Measurements from ENCODE around the gene CD68. TPM values are rescaled to one million over a fixed set of nuclear protein-coding genes. Genes with fewer than 3 reads are reported as not detected.
A peak's percentile ranks its signal among the peaks of the same experiment; 100 is the strongest.

Gene CD68, protein sequence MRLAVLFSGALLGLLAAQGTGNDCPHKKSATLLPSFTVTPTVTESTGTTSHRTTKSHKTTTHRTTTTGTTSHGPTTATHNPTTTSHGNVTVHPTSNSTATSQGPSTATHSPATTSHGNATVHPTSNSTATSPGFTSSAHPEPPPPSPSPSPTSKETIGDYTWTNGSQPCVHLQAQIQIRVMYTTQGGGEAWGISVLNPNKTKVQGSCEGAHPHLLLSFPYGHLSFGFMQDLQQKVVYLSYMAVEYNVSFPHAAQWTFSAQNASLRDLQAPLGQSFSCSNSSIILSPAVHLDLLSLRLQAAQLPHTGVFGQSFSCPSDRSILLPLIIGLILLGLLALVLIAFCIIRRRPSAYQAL
- total RNA-seq, result 10 to 100 TPM; 55.5 to 87.3 TPM
- long read RNA-seq, transcript CD68-201 (6 exons, 1,878 nt), result major isoform, 27 of 35 reads
- long read RNA-seq, partial matches to known transcripts, result 7 of 35 reads
- long read RNA-seq, other reads (novel, unspliced or antisense), result 0 of 35 reads

DNA sequence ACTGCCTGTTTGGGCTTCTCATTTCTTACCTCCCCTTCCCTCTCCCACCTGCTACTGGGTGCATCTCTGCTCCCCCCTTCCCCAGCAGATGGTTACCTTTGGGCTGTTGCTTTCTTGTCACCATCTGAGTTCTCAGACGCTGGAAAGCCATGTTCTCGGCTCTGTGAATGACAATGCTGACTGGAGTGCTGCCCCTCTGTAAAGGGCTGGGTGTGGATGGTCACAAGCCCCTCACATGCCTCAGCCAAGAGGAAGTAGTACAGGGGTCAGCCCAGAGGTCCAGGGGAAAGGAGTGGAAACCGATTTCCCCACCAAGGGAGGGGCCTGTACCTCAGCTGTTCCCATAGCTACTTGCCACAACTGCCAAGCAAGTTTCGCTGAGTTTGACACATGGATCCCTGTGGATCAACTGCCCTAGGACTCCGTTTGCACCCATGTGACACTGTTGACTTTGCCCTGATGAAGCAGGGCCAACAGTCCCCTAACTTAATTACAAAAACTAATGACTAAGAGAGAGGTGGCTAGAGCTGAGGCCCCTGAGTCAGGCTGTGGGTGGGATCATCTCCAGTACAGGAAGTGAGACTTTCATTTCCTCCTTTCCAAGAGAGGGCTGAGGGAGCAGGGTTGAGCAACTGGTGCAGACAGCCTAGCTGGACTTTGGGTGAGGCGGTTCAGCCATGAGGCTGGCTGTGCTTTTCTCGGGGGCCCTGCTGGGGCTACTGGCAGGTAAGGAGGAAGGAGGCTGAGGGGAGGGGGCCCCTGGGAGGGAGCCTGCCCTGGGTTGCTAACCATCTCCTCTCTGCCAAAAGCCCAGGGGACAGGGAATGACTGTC, at the start of gene CD68:
Gene CD68, plus strand, starts transcription at position 638 of the 833 bp plus-strand sequence. Its CDS starts 40 bp downstream, at position 678.
- intact Hi-C loops (cut with DNase I), result no loop called here
- peak; percentile 80 for DNase-seq

DNA sequence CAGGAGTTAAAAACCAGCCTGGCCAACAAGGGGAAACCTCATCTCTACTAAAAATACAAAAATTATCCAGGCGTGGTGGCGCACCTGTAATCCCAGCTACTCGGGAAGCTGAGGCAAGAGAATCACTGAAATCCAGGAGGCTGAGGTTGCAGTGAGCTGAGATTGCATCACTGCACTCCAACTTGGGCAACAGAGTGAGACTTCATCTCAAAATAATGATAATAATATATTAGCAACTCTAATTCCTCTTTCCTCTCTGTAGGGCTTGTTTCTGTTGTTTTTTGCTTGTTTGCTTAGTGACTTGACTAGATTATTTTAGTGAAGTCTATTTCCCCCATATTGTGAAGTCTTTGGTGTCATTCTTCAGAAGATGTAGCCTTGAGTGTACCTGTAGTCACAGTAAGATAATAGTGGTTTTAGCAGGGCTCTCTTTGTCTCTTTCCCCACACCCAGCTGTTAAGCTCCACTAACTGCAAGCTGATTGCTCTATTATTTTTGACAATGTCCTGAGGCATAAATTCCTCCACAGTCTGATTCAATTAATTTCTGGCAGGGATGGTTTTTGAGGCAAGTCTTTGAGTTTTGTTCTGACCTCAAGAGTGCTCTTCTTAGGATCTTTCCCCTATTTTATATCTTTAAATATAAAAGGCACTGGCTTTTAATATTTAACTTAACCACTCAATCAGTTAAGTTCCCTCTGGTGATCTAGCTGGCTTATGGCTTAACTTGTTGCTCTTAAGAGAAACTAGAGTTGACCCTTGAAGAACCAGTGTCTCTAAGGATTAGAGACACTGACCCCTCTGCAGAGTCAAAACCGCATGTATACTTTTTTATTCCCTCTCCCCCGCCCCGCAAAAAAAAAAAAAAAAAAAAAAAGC, 49.2 kb upstream of the CD68 start:
- no peak for ATAC-seq
- DNase-seq, result no peak
- intact Hi-C loops (cut with DNase I), result no loop called here

More for the DNA sequence above, at the start of gene CD68:
- ATAC-seq, result peak; percentile 27 to 62

DNA sequence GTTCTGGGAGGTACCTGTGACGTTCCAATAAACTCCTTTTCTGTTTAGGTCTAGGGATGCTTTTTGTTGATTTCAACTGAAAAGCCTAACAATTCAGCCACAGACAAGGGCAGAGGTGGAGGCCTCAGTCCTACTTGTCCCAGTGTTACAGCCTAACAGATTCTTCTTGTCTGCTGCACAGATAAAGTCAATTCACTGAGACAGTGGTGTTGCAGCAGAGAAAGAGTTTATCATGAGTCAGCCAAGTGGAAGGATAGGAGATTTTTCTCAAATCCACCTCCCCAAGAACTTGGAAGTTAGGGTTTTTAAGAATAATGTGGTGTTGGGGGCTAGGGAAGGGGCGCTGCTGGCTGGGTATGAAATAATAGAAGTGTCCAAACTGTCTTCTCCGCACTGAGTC, 41.4 kb upstream of the CD68 start:
- intact Hi-C loops (cut with DNase I), result no loop called here
- no peak for DNase-seq
- ATAC-seq, result no peak

DNA sequence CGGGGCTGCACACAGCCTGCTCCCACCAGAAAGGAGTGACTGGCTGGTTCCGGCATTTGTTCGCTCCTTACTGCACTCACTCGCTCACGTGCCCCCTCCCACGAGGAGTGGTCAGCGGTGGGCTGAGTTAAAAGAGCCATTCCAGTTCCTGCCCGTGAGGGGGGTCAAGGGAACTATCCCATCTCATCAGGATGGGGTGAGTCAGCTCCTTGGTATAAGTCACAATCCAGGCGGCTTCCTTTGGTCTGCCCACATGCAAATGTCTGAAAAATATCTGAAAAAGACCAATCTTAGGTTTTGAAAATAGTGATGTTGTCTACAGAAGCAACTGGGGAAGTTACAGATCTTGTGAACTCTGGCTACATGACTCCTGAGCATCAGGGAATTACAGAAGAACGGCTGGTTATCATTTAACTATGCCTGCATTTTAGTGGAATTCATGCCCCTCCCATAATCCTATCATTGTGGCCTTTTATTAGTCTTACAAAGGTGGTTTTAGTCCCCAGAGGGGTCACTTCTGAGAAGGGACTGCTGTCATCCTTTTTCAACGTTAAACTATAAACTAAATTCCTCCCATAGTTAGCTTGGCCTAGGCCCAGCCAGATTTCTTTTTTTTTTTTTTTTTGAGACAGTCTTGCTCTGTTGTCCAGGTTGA, 40.4 kb upstream of the CD68 start:
- DNase-seq (no peak), ATAC-seq (no peak)
- intact Hi-C loops (cut with DNase I), result no loop called here

DNA sequence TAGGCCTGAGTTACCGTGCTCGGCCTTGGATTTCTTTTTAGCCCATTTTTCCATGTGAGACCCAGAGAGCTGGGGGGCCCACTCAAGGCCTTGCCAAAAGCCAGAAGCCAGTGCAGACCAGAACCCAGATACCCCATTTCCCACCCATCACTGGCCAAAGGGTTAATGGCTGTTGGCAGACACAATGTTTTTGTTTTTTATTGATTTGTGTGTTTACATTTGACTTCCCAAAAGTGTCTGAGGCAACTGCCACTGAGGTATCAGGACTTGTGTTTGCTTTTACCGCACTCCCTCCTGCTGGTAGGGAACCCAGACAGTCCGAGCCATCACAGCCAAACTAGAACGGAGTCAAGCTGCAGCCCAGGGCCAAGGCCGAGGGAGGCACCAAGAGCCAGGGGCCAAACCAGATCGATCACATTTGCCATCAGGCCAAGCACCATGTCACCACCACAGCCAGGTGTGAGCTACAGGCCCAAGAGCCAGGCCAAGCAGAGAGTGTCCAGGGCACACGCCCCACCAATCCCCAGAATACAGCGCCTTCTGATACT, 38.3 kb upstream of the CD68 start:
- no peak for DNase-seq
- intact Hi-C loops (cut with DNase I), result loop anchor here in 1 of 2 donors (10.0 kb wide), 1 partner anchor 46 kb away; no protein-coding TSS in a partner anchor

DNA sequence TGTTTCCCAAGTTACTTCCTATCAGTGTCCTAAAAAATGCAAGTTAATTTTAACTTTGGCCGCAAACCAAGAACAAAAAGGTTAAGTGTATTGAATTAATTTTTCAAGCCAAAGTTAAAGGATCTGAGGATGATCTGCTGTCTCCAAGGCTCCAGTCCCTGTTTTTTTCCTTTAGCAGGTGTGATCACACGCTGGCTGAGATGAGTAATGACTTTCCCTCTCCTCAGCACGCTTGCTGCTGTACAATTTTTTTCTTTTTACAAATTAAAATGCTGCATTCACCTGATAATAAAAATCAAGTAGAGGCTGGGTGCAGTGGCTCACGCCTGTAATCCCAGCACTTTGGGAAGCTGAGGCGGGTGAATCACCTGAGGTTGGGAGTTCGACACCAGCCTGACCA, 34.5 kb upstream of the CD68 start:
- intact Hi-C loops (cut with DNase I), result loop anchor here in 1 of 2 donors (10.0 kb wide), 1 partner anchor 50 kb away; no protein-coding TSS in a partner anchor
- no peak for ATAC-seq
- no peak for DNase-seq

More for the DNA sequence above, 38.3 kb upstream of the CD68 start:
- ATAC-seq, result no peak

DNA sequence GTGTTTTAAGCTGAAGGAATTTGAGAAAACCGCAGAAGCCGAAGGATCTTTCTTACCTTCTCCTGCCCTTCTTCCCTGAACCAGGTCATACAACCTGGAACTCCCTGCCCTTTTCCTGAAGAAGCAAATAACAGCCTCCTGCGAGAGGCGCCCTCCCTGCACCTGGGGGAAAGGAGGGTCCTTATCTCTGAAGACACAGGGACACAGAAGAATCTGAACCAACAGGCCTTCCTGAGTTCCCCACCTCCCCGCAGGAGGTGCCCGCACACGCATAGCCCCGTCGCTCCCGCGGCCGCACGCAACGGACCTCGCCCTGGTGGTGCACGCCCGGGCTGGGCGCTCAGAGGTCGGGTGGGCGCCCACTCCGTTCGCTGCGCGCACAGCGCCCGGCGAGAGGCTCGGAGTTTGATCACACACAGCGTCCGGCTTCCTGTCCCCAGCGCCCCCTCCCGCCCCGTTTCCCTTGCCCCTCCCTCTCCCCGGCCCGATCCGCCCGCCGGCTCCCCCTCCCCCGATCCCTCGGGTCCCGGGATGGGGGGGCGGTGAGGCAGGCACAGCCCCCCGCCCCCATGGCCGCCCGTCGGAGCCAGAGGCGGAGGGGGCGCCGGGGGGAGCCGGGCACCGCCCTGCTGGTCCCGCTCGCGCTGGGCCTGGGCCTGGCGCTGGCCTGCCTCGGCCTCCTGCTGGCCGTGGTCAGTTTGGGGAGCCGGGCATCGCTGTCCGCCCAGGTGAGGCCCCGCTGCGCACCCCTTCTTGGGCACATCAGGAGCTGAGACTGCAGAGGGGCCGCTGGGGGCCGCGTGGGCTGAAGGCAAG, 30.6 kb upstream of the CD68 start, which contains the start of gene TNFSF12:
Gene TNFSF12, plus strand, starts transcription at position 474 of the 816 bp plus-strand sequence. Its CDS starts 96 bp downstream, at position 570.
- intact Hi-C loops (cut with DNase I), result loop anchor here in 1 of 2 donors (10.0 kb wide), 1 partner anchor 54 kb away; no protein-coding TSS in a partner anchor
- peak; percentile 88 to 89 for ATAC-seq
- peak; percentile 76 for DNase-seq

DNA sequence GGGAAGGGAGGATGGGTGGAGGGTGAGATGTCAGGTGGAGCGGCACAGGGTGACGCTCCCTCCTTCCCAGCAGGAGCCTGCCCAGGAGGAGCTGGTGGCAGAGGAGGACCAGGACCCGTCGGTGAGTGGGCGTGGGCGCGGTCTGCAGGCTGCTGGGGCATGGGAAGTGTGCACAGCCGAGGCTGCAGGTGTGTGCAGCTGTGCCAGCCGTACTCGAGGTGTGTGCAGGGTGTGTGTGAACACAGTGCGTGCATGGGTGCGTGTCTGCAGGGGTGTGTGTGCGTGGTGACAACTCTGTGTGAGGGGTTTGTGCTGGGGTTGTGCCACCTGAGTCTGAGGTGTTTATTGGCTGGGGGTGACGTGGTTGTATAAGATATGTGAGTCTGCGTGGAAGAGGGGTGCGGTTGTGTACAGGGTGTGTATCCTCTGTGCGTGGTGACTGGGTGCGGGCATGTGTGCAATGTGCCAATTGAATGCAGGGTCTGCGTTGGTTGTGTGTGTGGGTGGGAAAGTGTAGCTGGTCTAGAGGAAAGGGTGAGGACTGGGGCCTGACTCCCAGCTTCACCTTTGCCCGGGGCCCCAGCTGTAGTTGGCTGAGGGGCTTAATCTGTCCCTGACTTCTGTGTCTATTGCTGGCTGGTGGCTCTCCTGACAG, 29.9 kb upstream of the CD68 start:
- intact Hi-C loops (cut with DNase I), result loop anchor here in 1 of 2 donors (10.0 kb wide), 1 partner anchor 55 kb away; no protein-coding TSS in a partner anchor
- ATAC-seq, result peak; percentile 66 to 72
- peak; percentile 34 for DNase-seq

DNA sequence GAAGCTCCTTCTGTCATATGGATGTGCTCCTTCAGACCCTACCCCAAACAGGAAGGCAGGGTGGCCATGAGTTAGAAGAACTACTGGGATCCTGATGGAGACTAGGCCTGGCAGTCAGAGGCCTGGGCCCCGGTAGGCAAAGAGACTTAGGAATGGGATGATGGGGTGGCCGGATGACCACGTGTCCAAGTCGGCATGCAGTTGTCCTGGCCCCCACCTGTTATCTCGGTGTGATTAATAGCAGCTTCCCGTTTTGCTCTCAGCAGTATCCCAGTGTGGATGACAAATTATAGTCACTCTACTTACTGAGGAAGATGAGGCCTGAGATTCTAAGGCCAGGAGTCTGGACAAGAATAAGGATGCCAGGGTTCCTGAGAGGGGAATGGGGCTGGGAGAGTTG, 29.1 kb upstream of the CD68 start:
- ATAC-seq, result no peak
- intact Hi-C loops (cut with DNase I), result no loop called here
- no peak for DNase-seq

DNA sequence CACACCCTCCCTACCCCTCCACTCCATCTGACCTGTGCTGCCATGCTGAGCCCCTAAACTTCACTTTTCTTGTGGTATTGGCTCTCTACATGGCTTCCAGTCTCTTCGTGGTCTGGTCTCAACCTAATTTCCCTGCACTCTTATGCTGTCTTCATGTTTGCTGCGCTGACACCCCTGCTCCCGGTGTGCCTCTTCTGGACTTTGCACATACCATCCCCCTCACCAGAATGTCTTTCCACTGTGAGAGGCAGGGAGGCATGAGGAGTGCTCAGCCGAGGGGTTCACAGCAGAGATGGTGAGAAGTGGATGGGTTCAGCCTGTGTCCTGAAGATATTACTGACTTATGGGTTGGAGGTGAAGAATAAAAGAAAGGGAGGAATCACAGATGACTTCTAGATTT, 28.0 kb upstream of the CD68 start:
- intact Hi-C loops (cut with DNase I), result no loop called here
- no peak for DNase-seq

DNA sequence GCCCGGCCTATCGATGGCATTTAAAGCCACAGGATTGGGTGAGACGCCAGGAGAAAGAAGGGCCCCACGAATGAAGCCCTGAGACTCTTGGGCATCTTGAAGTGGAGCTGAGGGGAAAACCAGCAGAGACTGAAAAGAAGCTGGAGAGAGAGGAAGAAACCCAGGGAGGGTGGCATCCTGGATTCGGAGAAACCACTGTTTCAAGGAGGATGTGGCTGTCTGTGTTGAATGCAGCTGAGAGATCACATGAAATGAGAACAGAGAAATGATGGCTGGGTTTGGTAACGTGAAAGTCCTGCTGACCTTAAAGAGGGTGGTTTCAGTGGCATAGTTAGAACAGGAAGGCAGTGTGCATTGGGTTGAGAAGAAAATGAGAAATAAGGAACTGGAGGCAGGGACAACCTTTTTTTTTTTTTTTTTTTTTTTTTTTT, 26.8 kb upstream of the CD68 start:
- intact Hi-C loops (cut with DNase I), result no loop called here
- ATAC-seq, result peak in 1 of 2 donors; percentile 3
- no peak for DNase-seq

More for the DNA sequence above, 28.0 kb upstream of the CD68 start:
- no peak for ATAC-seq

DNA sequence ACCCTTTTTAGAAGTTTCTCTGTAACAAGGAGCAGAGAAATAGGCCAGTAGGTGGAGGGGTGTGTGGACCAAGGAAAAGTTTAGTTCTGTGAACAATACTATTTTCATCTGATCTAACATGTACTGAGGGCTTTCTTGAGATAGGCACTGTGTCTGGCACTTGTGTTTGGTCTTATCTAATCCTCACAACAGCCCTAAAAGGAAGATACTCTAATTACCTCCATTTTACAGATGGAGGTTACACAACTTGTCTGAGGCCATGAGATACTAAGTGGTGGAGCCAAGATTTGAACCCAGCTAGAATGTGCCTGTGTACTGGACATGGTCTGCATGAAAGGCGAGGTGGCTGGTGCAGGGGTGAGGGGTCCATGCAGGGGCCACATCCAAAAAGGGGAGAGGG, 26.1 kb upstream of the CD68 start:
- no peak for ATAC-seq
- no peak for DNase-seq
- intact Hi-C loops (cut with DNase I), result no loop called here

DNA sequence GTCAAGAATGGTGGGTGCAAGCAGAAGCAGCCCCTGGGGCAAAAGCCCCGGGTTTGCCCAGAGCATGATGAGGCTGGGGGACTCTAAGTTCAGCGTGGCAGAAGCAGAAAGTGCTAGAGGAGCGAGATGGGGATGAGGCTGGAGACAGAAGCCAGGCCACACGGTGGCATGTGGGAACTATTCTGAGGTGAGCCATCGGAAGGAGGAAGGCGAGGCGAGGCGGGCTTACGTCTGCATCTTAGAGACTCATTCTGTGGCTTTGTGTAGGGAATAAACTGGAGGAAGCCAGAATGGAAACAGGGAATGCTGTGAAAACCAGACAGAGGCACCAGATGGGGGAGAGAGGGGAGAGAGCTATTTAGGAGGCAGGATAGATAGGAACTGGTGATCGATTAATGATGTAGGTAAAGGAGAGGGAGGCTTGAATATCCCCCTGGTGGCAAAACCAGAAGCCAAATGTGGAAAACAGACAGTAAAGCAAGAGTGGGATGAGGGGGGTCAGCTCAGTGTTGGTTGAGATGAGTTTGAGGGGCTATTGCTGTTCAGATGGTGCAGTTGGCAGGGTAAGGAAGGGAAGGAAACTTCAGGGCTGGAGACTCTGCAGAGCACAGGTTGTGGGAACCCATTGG, 24.0 kb upstream of the CD68 start:
- intact Hi-C loops (cut with DNase I), result loop anchor here in 1 of 2 donors (5.0 kb wide), 1 partner anchor 43 kb away; no protein-coding TSS in a partner anchor
- DNase-seq (no peak), ATAC-seq (no peak)

DNA sequence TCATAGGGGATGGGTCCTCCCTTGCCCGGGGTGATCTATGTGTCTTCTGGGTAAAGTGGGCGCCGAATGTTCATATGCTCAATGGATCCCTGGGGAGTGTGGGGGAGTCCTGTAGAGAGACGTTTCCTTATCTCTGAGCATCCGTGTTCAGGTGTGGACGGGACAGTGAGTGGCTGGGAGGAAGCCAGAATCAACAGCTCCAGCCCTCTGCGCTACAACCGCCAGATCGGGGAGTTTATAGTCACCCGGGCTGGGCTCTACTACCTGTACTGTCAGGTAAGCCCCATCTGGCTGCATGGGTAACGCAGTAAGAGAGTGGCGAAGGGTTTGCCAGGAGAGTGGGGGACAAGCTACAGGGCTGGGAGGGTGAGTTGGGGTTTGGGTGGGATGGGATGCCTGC, 22.8 kb upstream of the CD68 start:
- no peak for ATAC-seq
- intact Hi-C loops (cut with DNase I), result loop anchor here in 1 of 2 donors (5.0 kb wide), 1 partner anchor 44 kb away; no protein-coding TSS in a partner anchor
- no peak for DNase-seq

DNA sequence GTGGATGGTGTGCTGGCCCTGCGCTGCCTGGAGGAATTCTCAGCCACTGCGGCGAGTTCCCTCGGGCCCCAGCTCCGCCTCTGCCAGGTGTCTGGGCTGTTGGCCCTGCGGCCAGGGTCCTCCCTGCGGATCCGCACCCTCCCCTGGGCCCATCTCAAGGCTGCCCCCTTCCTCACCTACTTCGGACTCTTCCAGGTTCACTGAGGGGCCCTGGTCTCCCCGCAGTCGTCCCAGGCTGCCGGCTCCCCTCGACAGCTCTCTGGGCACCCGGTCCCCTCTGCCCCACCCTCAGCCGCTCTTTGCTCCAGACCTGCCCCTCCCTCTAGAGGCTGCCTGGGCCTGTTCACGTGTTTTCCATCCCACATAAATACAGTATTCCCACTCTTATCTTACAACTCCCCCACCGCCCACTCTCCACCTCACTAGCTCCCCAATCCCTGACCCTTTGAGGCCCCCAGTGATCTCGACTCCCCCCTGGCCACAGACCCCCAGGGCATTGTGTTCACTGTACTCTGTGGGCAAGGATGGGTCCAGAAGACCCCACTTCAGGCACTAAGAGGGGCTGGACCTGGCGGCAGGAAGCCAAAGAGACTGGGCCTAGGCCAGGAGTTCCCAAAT, 22.2 kb upstream of the CD68 start:
- intact Hi-C loops (cut with DNase I), result loop anchor here in 1 of 2 donors (5.0 kb wide), 1 partner anchor 45 kb away; no protein-coding TSS in a partner anchor
- DNase-seq (no peak), ATAC-seq (no peak)

Data from left cardiac atrium (tissue), 4 donors.